CD14-positive monocyte (primary cell): Measurements from ENCODE around the gene WIPF1. TPM values are rescaled to one million over a fixed set of nuclear protein-coding genes. Genes with fewer than 3 reads are reported as not detected.

Experiments
- DNase-seq, 3 donors: peaks; one replicate each; pipeline ENCODE4 v3.0.0-alpha.2; 2011 to 2022
- H2AFZ ChIP-seq: 2 replicates; pipeline ENCODE4 v1.6.0; 2012; ENCODE audit warnings: mild to moderate bottlenecking, low read depth, low read length, inconsistent platforms; ENCODE audit not compliant: insufficient read depth, poor library complexity, severe bottlenecking
- H3K27ac ChIP-seq, 2 donors: 1 replicate in 1 of 2; 2 replicates in 1 of 2; pipeline ENCODE4 v1.5.1; 2012 to 2013; ENCODE audit warnings: low read length in 2 of 2, control low read depth in 1 of 2, inconsistent platforms in 1 of 2, low read depth in 1 of 2, mild to moderate bottlenecking in 1 of 2
- H3K27me3 ChIP-seq, 2 donors: one replicate each; pipeline versions ENCODE4 v1.6.0 to v1.6.1; 2011 to 2013; ENCODE audit warnings: low read length in 2 of 2; ENCODE audit not compliant: control insufficient read depth in 2 of 2, insufficient read depth in 2 of 2
- H3K36me3 ChIP-seq, 2 donors: replicated peaks in 1 of 2; 1 replicate in 1 of 2; 2 replicates in 1 of 2; pipeline versions ENCODE4 v1.5.1 to v1.6.1; 2012 to 2013; ENCODE audit warnings: low read length in 2 of 2, control low read depth in 1 of 2, inconsistent platforms in 1 of 2, mild to moderate bottlenecking in 1 of 2; ENCODE audit not compliant: insufficient read depth in 2 of 2, control insufficient read depth in 1 of 2
- H3K4me1 ChIP-seq, 2 donors: 1 replicate in 1 of 2; 2 replicates in 1 of 2; pipeline versions ENCODE4 v1.5.1 to v1.6.1; 2012 to 2013; ENCODE audit warnings: low read length in 2 of 2, control low read depth in 1 of 2, inconsistent platforms in 1 of 2, mild to moderate bottlenecking in 1 of 2, moderate library complexity in 1 of 2; ENCODE audit not compliant: insufficient read depth in 2 of 2, control insufficient read depth in 1 of 2
- H3K4me2 ChIP-seq: replicated peaks from 2 replicates; pipeline ENCODE3; 2012; ENCODE audit warnings: low read length, moderate library complexity, mild to moderate bottlenecking; ENCODE audit not compliant: poor library complexity, severe bottlenecking; ENCODE audit errors: extremely low read depth
- H3K4me3 ChIP-seq, 3 experiments: fragments of 200-600 bp in 1 of 3; sonication (generic) in 1 of 3; replicated peaks in 1 of 3; 1 replicate in 2 of 3; 2 replicates in 1 of 3; pipeline ENCODE4 v1.5.1; 2011 to 2013; ENCODE audit warnings: low read length in 3 of 3, mild to moderate bottlenecking in 3 of 3, control low read depth in 2 of 3, low read depth in 2 of 3, inconsistent platforms in 1 of 3, moderate library complexity in 1 of 3
- H3K79me2 ChIP-seq: 2 replicates; pipeline ENCODE4 v1.6.0; 2012; ENCODE audit warnings: mild to moderate bottlenecking, control low read depth, inconsistent platforms, low read length, moderate library complexity; ENCODE audit not compliant: insufficient read depth
- H3K9ac ChIP-seq: 2 replicates; pipeline ENCODE4 v1.6.0; 2017; ENCODE audit warnings: low read length, mild to moderate bottlenecking; ENCODE audit not compliant: insufficient read depth, poor library complexity, severe bottlenecking
- H3K9me3 ChIP-seq, 2 donors: replicated peaks in 1 of 2; 1 replicate in 1 of 2; 2 replicates in 1 of 2; pipeline versions ENCODE4 v1.5.1 to v1.6.1; 2012 to 2013; ENCODE audit warnings: low read length in 2 of 2, control low read depth in 1 of 2; ENCODE audit not compliant: control insufficient read depth in 1 of 2, insufficient read depth in 1 of 2
- H4K20me1 ChIP-seq: 2 replicates; pipeline ENCODE4 v1.6.0; 2012; ENCODE audit warnings: mild to moderate bottlenecking, low read length, control low read depth, moderate library complexity; ENCODE audit not compliant: insufficient read depth
- H3K27ac Mint-ChIP-seq, 7 donors: one replicate each; pipeline ENCODE4 v1.8.0; 2020; ENCODE audit warnings: mild to moderate bottlenecking in 7 of 7, mixed read lengths in 7 of 7, moderate library complexity in 6 of 7, inconsistent platforms in 2 of 7
- H3K27me3 Mint-ChIP-seq, 3 donors: one replicate each; pipeline ENCODE4 v1.8.0; 2021 to 2022; ENCODE audit warnings: low read depth in 3 of 3, mild to moderate bottlenecking in 3 of 3, mixed read lengths in 3 of 3, moderate library complexity in 3 of 3, inconsistent platforms in 1 of 3
- H3K36me3 Mint-ChIP-seq, 2 donors: one replicate each; pipeline ENCODE4 v1.8.0; 2020; ENCODE audit warnings: mixed read lengths in 2 of 2, inconsistent platforms in 1 of 2, mild to moderate bottlenecking in 1 of 2
- H3K4me1 Mint-ChIP-seq: one replicate; pipeline ENCODE4 v1.8.0; 2020; ENCODE audit warnings: mild to moderate bottlenecking, mixed read lengths
- H3K4me3 Mint-ChIP-seq, 2 donors: one replicate each; pipeline ENCODE4 v1.8.0; 2020; ENCODE audit warnings: mild to moderate bottlenecking in 2 of 2, mixed read lengths in 2 of 2, moderate library complexity in 1 of 2
- H3K9me3 Mint-ChIP-seq, 7 donors: one replicate each; pipeline ENCODE4 v1.8.0; 2020 to 2022; ENCODE audit warnings: mixed read lengths in 7 of 7, mild to moderate bottlenecking in 6 of 7, moderate library complexity in 6 of 7, inconsistent platforms in 2 of 7
- WGBS: methylation state at CpG from one replicate; pipeline ENCODE4 v1.1.5; 2013; ENCODE audit warnings: missing lambda C conversion rate; ENCODE audit not compliant: insufficient coverage; 5-methylcytosine and 5-hydroxymethylcytosine counted together
- intact Hi-C, 2 donors: fragments of 100-400 bp; cut with micrococcal nuclease; formaldehyde crosslinking; loops; one replicate each; pipeline versions ENCODE4 v1.15.0 to v1.15.1; 2023
- polyA plus RNA-seq, 3 donors: library from polyadenylated mRNA; depleted of rRNA in 1 of 3; unstranded in 2 of 3; stranded (reverse) in 1 of 3; fragments of 300-500 nt in 2 of 3; fragments of >200 nt in 1 of 3; fragmentation: Illumina TruSeq in 2 of 3; gene quantifications; 1 replicate in 2 of 3; 2 replicates in 1 of 3; pipeline ENCODE4 v1.2.3, GENCODE V29; 2012 to 2021
- TF ChIP-seq, protein P1 (sequence below): fragments of 200-600 bp; IDR thresholded peaks from one replicate; pipeline ENCODE4 v1.8.0; 2022; ENCODE audit warnings: antibody characterized with exemption, mild to moderate bottlenecking

The WIPF1 gene
- polyA plus RNA-seq, 3 donors: 43.9 to 126 (median 74.3) TPM

DNA sequence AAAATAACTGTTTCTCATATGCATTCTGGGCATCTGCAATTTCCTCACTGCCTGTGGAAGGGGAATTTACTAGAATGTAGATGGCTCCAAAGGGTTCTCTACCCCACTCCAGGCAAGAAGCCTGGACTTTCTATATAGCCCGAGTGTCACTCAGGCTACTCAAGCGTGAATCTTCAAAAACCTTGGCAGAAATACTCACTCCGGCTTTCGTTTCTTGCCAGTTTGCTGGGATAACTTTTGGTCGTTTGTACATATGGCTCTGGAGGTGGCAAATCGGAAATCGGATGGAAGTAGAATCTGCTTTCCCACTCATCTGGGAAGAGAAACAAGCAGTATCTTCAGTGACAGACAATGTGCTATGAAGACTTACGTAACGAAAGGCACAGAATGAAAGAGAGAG, 30.7 kb downstream of the WIPF1 start:
- peaks cover 21% of the 10 kb centered on the region for H3K4me1 Mint-ChIP-seq
- Histone ChIP-seq H3K27me3 (no peaks in the 10 kb centered on the region), H3K4me1 (peaks cover 10 to 22% of the 10 kb centered on the region in 2 donors), H3K9ac (no peak overlapping the region), H3K36me3 (peaks cover 91 to 99% of the 10 kb centered on the region in 2 donors), H3K27ac (peak overlapping the region in 1 of 2 donors; percentile 47), H2AFZ (no peak overlapping the region), H3K9me3 (no peaks in the 10 kb centered on the region), H3K79me2 (peaks cover 32% of the 10 kb centered on the region), H3K4me3 (no peak overlapping the region), H4K20me1 (peaks cover 97% of the 10 kb centered on the region), H3K4me2 (no peak overlapping the region)
- peaks cover 83 to 94% of the 10 kb centered on the region in 2 donors for H3K36me3 Mint-ChIP-seq
- H3K9me3 Mint-ChIP-seq: peaks cover 0 to 1% (median 0%) of the 10 kb centered on the region in 7 donors
- intact Hi-C loops: no loop called here
- TF ChIP-seq, protein P1, sequence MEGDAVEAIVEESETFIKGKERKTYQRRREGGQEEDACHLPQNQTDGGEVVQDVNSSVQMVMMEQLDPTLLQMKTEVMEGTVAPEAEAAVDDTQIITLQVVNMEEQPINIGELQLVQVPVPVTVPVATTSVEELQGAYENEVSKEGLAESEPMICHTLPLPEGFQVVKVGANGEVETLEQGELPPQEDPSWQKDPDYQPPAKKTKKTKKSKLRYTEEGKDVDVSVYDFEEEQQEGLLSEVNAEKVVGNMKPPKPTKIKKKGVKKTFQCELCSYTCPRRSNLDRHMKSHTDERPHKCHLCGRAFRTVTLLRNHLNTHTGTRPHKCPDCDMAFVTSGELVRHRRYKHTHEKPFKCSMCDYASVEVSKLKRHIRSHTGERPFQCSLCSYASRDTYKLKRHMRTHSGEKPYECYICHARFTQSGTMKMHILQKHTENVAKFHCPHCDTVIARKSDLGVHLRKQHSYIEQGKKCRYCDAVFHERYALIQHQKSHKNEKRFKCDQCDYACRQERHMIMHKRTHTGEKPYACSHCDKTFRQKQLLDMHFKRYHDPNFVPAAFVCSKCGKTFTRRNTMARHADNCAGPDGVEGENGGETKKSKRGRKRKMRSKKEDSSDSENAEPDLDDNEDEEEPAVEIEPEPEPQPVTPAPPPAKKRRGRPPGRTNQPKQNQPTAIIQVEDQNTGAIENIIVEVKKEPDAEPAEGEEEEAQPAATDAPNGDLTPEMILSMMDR: no peak
- no peak for DNase-seq
- peak overlapping the region in 3 of 7 donors; percentile 1 to 68 (median 21) for H3K27ac Mint-ChIP-seq
- no peak overlapping the region for H3K4me3 Mint-ChIP-seq
- 96% methylated on average over 9 of the region's 9 CpGs for whole genome bisulfite sequencing
- no peaks in the 10 kb centered on the region for H3K27me3 Mint-ChIP-seq

DNA sequence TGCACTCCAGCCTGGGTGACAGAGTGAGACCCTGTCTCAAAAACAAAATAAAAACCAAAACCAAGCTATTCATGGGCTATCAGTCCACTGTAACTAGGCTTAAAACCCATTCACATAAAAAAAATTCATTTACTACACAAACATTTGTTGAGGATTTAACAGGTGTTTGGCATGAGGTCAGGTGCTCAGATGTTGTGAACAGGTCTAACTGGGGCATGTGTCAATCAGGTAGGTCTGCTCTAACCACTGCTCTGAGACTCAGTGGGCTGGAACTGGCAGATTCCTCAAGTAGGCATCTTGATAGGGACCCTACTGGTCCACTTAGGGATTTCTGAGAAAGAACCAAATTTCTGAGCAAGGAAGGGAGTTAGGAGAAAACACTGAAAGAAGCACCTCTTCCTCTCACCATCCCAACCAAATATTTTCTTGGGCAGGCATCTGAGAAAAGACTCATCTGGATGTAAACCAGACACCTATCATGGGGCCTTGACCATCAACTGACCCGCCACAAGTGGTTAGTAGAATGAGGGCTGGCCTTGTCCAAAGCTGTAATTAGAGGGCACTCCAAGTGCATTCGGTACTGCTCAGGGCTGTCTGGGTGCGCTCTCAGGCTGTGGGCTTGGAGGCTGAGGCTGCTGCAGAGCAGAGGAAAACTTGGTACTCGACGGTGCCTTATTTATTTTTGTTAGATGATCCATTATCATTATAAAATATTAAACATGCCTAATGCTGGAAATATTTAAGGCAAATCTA, 33.9 kb downstream of the WIPF1 start:
- TF ChIP-seq, protein P1: no peak
- H3K27me3 ChIP-seq: no peaks in the 10 kb centered on the region
- peaks cover 4 to 7% of the 10 kb centered on the region in 2 donors for H3K4me1 ChIP-seq
- no peak for DNase-seq
- no peak overlapping the region for H3K4me3 Mint-ChIP-seq
- H3K36me3 Mint-ChIP-seq: peaks cover 75 to 80% of the 10 kb centered on the region in 2 donors
- peak overlapping the region in 1 of 2 donors; percentile 4 for H3K27ac ChIP-seq
- H3K79me2 ChIP-seq: peaks cover 5% of the 10 kb centered on the region
- peaks cover 81% of the 10 kb centered on the region for H4K20me1 ChIP-seq
- no peak overlapping the region for H3K4me3 ChIP-seq
- no peak overlapping the region for H3K4me2 ChIP-seq
- intact Hi-C loops: no loop called here
- no peaks in the 10 kb centered on the region for H3K9me3 ChIP-seq
- no peak overlapping the region for H2AFZ ChIP-seq
- WGBS: 100% methylated on average over 1 of the region's 5 CpGs
- H3K9me3 Mint-ChIP-seq: no peaks in the 10 kb centered on the region
- H3K9ac ChIP-seq: no peak overlapping the region
- peak overlapping the region in 3 of 7 donors; percentile 21 to 63 (median 30) for H3K27ac Mint-ChIP-seq
- H3K36me3 ChIP-seq: peaks cover 89 to 100% of the 10 kb centered on the region in 2 donors
- H3K4me1 Mint-ChIP-seq: peaks cover 4% of the 10 kb centered on the region
- no peaks in the 10 kb centered on the region for H3K27me3 Mint-ChIP-seq
